ENCODE results near the gene CAPS.

- TF ChIP-seq CTCF (conservative IDR thresholded peaks at IDR 0.05; ENCODE audit: low read depth, low read length) (no peak), EZH2 (IDR thresholded peaks at IDR 0.05; ENCODE audit: low read length, unreplicated experiment) (no peak)
Observed at GRCh38 chr19:5918463-5919079, 4.5 kb downstream of the CAPS start.
